NCI-H2196 treated with DMSO at 0.1 percent for 48 hours (cell line): ENCODE data around the gene PTP4A1.
A peak's percentile ranks its signal among the peaks of the same experiment; 100 is the strongest.

Experiments
- DNase-seq: peaks from one replicate; lab custom pipeline; 2025; ENCODE audit not compliant: unreplicated experiment; lab: John Stamatoyannopoulos, UW

The PTP4A1 gene

DNA sequence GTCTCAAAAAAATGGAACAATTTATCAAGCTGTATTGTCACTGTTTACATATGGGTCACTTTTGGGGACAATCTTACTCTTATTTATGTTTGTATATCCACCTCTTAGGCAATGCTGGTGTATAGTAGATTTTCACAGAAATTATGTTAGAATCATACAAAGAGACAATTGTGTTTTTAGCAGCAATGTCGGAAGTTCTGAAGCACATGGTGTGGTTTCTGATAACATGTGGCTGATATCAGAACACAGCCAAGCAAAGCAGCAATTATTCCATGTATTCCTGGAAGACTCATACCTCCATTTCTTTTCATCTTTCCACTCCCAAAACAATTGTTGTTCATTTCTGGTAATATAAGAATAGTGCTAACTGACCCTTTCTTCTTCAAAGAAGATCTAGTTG is 17.5 kb upstream of the PTP4A1 start:
- DNase-seq = no peak

DNA sequence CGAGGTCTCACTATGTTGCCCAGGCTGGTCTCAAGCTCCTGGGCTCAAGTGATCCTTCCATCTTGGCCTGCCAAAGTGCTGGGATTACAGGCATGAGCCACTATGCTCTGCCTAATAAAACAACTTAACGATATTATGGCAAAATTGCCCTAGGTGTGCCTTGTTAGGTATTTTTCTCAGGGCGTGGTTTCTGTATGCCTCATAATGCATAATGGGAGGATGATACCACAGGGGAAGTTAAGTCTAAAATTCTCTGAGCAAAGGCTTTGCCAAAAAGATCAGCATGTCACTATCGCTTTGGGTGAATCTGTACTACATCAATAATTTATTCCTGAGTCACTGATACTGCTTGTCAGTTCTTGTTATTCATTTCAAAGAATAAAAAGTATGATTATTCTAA is 15.9 kb upstream of the PTP4A1 start:
- DNase-seq = no peak

- DNase-seq = no peak
Measured at GRCh38 chr6:63558278-63558677, 14.0 kb upstream of the PTP4A1 start.

GRCh38 chr6:63560801-63561287 is 11.4 kb upstream of the PTP4A1 start:
- no peak for DNase-seq

DNA sequence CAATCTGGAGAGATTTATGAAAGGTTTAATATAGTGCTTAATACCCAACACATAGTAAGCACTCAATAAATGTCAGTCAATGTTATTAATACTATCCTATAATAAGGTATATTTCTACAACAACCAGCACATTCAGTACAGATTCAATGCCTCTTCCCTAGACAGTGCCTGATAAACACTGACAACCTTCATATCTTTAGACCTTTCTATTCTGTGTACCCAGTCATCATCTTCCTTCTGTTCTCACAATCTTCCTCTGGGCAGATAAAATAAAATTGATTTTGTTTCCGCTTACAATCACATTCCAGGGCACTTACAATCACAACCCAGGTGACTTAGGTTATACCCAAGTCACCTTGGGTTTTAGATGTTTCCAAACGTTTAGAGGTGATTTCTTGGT is 11.0 kb upstream of the PTP4A1 start:
- no peak for DNase-seq

DNA sequence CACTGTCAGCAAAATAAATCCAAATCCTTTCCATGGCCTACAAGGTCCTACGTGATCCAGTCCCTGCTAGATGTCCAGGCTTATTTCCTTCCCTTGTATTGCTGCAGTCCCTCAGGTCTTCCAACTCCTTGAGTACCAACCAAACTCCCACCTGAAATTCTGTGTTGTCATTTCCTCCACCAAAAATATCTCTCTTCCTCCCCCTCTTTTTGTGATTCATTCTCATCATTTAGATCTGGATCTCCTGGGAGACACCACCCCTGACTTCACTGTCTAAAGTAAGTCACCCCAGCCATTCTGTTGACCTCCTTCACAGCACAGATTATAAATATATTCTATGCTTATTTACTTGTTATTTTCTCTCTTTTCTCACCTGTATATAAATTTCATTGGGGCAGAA is 9.0 kb upstream of the PTP4A1 start:
- no peak for DNase-seq

- DNase-seq = no peak
Measured at GRCh38 chr6:63565058-63565726, 7.1 kb upstream of the PTP4A1 start.

GRCh38 chr6:63565727-63566596 is 6.3 kb upstream of the PTP4A1 start:
- no peak for DNase-seq

DNA sequence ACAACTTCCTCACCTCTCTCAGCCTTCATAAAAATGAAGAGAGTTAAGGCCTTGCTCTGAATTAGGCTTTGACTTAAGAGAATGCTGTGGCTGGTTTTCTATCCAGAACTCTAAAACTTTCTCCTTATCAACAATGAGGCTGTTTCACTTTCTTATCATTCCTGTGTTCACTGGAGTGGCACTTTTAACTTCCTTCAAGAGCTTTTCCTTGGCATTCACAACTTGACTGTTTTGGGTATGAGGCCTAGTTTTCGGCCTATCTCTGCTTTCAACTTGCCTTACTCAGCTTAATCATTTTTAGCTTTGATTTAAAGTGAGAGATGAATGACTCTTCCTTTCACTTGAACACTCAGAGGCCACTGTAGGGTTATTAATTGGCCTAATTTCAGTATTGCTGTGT is 4.3 kb upstream of the PTP4A1 start:
- DNase-seq = no peak

GRCh38 chr6:63571361-63572043 is 778 bp upstream of the PTP4A1 start:
- no peak for DNase-seq

DNA sequence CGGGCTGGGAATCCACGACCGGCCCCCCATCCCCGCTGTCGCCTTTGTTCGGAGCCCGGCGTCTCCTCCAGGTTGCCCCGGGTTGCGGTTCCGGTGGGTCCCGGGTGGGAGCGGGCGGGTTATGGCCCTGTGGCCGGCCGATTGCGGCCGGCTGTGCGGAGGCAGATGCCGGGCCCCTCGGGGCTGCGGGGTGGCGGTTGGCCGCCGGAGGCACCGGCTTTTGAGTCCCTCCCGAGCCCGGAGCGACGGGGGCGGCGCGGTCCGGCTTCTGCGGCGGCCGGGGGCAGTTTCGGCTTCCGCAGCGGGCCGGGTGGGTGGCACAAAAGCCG is 431 bp downstream of the PTP4A1 start:
- no peak for DNase-seq

GRCh38 chr6:63573076-63573898 is 1.0 kb downstream of the PTP4A1 start:
- peak; percentile 68 for DNase-seq

DNA sequence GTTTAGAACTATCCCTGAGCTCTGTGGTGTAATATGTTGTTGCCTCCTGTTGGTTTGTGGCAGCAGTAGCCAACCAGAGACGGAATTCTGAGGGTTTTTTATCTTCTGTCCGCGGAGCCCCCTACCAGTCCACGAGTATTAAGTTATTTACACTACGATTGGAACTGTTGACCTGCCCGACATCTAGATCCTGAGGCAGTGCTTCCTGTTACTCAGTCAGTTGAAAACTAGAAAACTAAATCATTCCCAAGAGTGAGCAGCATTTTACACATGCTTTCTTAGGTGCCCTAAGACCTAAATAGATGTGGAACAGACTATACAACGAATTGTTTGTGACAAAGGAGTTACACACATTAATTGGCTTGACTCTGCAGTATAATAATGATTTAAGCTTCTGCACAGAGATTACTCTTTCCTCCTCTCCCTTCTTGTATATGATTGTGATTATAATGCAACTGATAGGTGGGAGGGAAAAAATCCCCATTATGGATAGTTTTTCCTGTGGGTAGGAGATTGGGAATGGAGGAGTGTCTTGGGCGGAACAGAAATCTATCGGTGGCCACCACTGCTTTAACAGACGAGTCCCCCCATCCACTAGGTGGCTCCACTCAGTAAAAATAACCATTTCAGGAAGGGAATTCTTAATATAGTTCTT is 1.7 kb downstream of the PTP4A1 start:
- no peak for DNase-seq

DNA sequence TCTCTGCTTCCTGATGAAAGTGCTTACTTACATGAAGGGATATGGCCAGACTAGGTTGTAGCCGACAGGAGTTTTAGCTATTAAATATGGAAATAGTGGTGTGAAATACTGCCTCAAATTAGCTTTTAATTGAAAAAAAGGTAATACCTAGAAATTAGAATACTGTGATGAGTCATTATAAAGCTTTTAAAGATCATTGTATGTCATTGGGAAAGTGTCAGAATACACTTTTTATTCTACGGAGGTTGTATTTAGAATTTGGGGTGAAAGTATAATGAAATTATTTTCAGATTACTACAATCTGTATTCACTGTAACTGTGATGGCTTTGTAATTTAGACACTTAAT is 2.2 kb downstream of the PTP4A1 start:
- no peak for DNase-seq

GRCh38 chr6:63576147-63576772 is 4.0 kb downstream of the PTP4A1 start:
- DNase-seq = no peak

- no peak for DNase-seq
Measured at GRCh38 chr6:63576985-63577712, 4.9 kb downstream of the PTP4A1 start.

- DNase-seq = no peak
Measured at GRCh38 chr6:63578757-63579156, 6.5 kb downstream of the PTP4A1 start.

- DNase-seq = no peak
Measured at GRCh38 chr6:63579937-63580703, 7.8 kb downstream of the PTP4A1 start.

- DNase-seq = no peak
Measured at GRCh38 chr6:63580704-63580961, 8.4 kb downstream of the PTP4A1 start.
